Smooth muscle cell (in vitro differentiated cells): Measurements from ENCODE around the gene SRD5A1. TPM values are rescaled to one million over a fixed set of nuclear protein-coding genes. Genes with fewer than 3 reads are reported as not detected.
"Not testable (repeated sequence)": the region's sequence is repeated elsewhere in the genome, so short reads cannot be mapped to it uniquely, and the experiment has no call there.

Experiments used
- DNase-seq: peaks from one replicate; lab custom pipeline; 2025; ENCODE audit not compliant: unreplicated experiment; lab: John Stamatoyannopoulos, UW
- H2AFZ ChIP-seq: fragments of 200-600 bp; sonication (generic); 2 replicates; pipeline ENCODE4 v1.6.0; 2016; ENCODE audit warnings: antibody characterized with exemption, low read depth, mild to moderate bottlenecking
- H3F3A ChIP-seq: fragments of 200-600 bp; sonication (generic); 2 replicates; pipeline ENCODE4 v1.6.0; 2017; ENCODE audit warnings: antibody characterized with exemption, low read depth
- H3K27ac ChIP-seq: fragments of 200-600 bp; sonication (generic); 2 replicates; pipeline ENCODE4 v1.5.1; 2016; ENCODE audit warnings: low read depth, mild to moderate bottlenecking
- H3K27me3 ChIP-seq: fragments of 200-600 bp; sonication (generic); 2 replicates; pipeline ENCODE4 v1.6.1; 2016; ENCODE audit warnings: low read depth, mild to moderate bottlenecking
- H3K36me3 ChIP-seq: fragments of 200-600 bp; sonication (generic); 2 replicates; pipeline ENCODE4 v1.5.1; 2016; ENCODE audit warnings: low read depth
- H3K4me1 ChIP-seq: fragments of 200-600 bp; sonication (generic); 2 replicates; pipeline ENCODE4 v1.5.1; 2016; ENCODE audit warnings: low read depth
- H3K4me2 ChIP-seq: fragments of 200-600 bp; sonication (generic); 2 replicates; pipeline ENCODE4 v1.6.0; 2016; ENCODE audit warnings: mild to moderate bottlenecking
- H3K4me3 ChIP-seq: fragments of 200-600 bp; sonication (generic); 2 replicates; pipeline ENCODE4 v1.5.1; 2016; ENCODE audit warnings: mild to moderate bottlenecking
- H3K79me2 ChIP-seq: fragments of 200-600 bp; sonication (generic); 2 replicates; pipeline ENCODE4 v1.6.0; 2016; ENCODE audit warnings: low read depth, mild to moderate bottlenecking
- H3K9ac ChIP-seq: fragments of 200-600 bp; sonication (generic); 2 replicates; pipeline ENCODE4 v1.6.0; 2016; ENCODE audit warnings: low read depth
- H3K9me3 ChIP-seq: fragments of 200-600 bp; sonication (generic); replicated peaks from 2 replicates; pipeline ENCODE4 v1.5.1; 2016; ENCODE audit warnings: low read depth
- H4K20me1 ChIP-seq: fragments of 200-600 bp; sonication (generic); 2 replicates; pipeline ENCODE4 v1.6.0; 2016; ENCODE audit warnings: low read depth
- WGBS: methylation state at CpG from one replicate; pipeline ENCODE4 v1.1.7; 2016; ENCODE audit warnings: low lambda C conversion rate; 5-methylcytosine and 5-hydroxymethylcytosine counted together
- polyA plus RNA-seq: library from polyadenylated mRNA; unstranded; fragments of >200 nt; fragmentation: Nextera tagmentation; extraction: Ambion mirVana; gene quantifications from 2 replicates; pipeline ENCODE4 v1.2.1, GENCODE V29; 2016
- total RNA-seq: library from RNA; depleted of rRNA; stranded (reverse); fragments of >200 nt; gene quantifications from 2 replicates; pipeline ENCODE4 v1.2.3, GENCODE V29; 2014
- TF ChIP-seq, protein P1 (sequence below): fragments of 200-600 bp; sonication (generic); IDR thresholded peaks from 2 replicates; pipeline ENCODE4 v1.5.1; 2017; ENCODE audit warnings: borderline replicate concordance, mild to moderate bottlenecking, antibody characterized with exemption; ENCODE audit not compliant: insufficient read depth, poor library complexity, severe bottlenecking

Gene SRD5A1
- total and polyA plus RNA-seq, 2 experiments from 2014 or later = 17.1 to 23.5 TPM

DNA sequence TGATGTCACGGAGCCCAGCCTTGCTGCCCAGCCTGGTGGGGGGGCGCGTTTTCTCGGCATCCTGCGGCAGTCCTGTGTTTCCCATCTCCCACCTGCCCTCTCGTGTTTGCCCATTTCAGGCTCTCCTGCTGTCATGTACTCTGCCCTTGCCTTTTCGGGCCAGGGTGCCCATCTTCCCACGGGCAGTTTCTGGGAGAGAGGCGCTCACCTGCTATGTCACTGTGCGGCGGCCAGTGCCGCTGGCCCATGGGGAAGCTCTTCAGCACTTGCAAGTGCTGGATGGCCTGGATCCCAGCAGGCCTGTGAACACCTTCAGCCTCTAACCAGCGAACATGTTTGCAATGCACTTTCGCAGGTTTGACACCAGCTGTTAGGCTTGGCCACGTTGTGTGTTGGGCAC is 33.5 kb downstream of the SRD5A1 start:
- no peaks in the 10 kb centered on the region for H4K20me1 ChIP-seq
- TF ChIP-seq, protein P1, sequence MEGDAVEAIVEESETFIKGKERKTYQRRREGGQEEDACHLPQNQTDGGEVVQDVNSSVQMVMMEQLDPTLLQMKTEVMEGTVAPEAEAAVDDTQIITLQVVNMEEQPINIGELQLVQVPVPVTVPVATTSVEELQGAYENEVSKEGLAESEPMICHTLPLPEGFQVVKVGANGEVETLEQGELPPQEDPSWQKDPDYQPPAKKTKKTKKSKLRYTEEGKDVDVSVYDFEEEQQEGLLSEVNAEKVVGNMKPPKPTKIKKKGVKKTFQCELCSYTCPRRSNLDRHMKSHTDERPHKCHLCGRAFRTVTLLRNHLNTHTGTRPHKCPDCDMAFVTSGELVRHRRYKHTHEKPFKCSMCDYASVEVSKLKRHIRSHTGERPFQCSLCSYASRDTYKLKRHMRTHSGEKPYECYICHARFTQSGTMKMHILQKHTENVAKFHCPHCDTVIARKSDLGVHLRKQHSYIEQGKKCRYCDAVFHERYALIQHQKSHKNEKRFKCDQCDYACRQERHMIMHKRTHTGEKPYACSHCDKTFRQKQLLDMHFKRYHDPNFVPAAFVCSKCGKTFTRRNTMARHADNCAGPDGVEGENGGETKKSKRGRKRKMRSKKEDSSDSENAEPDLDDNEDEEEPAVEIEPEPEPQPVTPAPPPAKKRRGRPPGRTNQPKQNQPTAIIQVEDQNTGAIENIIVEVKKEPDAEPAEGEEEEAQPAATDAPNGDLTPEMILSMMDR = no peak
- 94% methylated on average over 15 of the region's 15 CpGs for WGBS
- H3F3A ChIP-seq = no peaks in the 10 kb centered on the region
- H3K4me2 ChIP-seq = no peak overlapping the region
- H3K36me3 ChIP-seq = no peaks in the 10 kb centered on the region
- no peaks in the 10 kb centered on the region for H3K27me3 ChIP-seq
- H3K79me2 ChIP-seq = no peaks in the 10 kb centered on the region
- no peak overlapping the region for H3K27ac ChIP-seq
- DNase-seq = no peak
- no peaks in the 10 kb centered on the region for H3K4me1 ChIP-seq
- no peaks in the 10 kb centered on the region for H3K9me3 ChIP-seq
- no peak overlapping the region for H3K9ac ChIP-seq
- H3K4me3 ChIP-seq = no peak overlapping the region
- H2AFZ ChIP-seq = no peak overlapping the region

DNA sequence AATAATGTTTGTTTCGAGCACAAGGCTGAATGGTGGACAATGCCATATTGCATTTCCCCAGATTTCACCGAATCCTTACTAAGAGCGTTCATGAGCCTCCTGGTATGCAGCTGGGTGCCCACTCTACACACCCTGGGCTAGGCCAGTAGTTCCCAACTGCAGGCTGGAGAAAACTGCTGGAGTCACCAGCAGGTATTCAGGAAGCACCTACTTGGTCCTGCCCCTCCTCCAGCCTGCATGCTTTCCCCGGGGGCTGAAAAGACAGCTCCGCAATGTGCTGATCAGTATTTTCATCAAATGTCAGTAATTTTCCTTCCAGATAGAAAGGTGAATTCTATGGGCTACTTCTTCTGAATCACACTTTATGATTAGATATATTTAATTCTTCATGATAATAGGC is 34.4 kb downstream of the SRD5A1 start:
- TF ChIP-seq, protein P1 = no peak
- no peak for DNase-seq
- Histone ChIP-seq H3K4me3 (no peak overlapping the region), H2AFZ (no peak overlapping the region), H3K4me1 (no peaks in the 10 kb centered on the region), H3K4me2 (no peak overlapping the region), H3K27me3 (no peaks in the 10 kb centered on the region), H3K79me2 (no peaks in the 10 kb centered on the region), H3K27ac (no peak overlapping the region), H3K36me3 (no peaks in the 10 kb centered on the region), H3F3A (no peaks in the 10 kb centered on the region), H4K20me1 (no peaks in the 10 kb centered on the region), H3K9me3 (no peaks in the 10 kb centered on the region), H3K9ac (no peak overlapping the region)
- WGBS = 94% methylated on average over 5 of the region's 5 CpGs

DNA sequence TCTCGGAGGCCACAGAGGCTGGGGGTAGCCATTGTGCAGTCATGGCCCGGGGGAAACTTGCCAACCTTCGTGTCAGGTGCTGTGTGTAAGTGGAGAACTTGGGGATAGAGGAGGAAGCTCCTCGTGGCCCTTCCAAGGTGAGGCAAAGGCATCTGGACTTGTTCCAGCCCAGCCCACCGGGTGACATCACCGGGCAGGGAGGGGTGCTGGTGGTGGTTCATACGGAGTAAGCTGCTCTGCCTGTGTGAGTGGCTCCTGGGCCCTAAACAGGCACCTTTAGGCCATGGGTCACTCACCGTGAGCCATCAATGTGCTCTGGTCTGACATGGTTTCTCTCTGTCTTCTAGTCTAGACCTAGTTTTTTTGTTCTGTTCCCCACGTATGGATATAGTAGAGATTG is 35.5 kb downstream of the SRD5A1 start:
- H3K4me1 ChIP-seq, H3F3A ChIP-seq, H3K27me3 ChIP-seq, H3K36me3 ChIP-seq, H3K9ac ChIP-seq, DNase-seq, H3K9me3 ChIP-seq, H2AFZ ChIP-seq, H3K79me2 ChIP-seq, H3K4me3 ChIP-seq, H4K20me1 ChIP-seq, H3K4me2 ChIP-seq, H3K27ac ChIP-seq: not testable (repeated sequence)
- WGBS = 88% methylated on average over 9 of the region's 9 CpGs

DNA sequence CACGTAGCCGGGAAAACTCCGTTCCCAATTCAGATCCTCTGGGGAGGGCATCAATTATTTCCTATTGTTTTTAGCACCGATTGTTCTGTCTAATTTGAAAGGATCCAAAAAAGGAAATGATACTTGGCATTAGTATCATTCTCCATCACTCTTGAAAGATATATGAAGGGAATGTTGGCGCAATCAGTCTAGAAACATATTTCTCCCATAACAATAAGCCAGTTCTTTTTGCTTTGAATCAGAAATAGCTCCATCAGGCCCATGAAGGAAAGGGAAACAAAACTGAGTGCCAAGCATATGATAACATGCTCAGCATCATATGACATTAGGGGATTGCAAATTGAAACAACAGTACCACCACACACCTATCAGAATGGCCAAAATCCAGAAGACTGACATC is 39.8 kb downstream of the SRD5A1 start:
- TF ChIP-seq, protein P1 = no peak
- no peaks in the 10 kb centered on the region for H4K20me1 ChIP-seq
- H3K27me3 ChIP-seq = no peaks in the 10 kb centered on the region
- no peaks in the 10 kb centered on the region for H3K4me1 ChIP-seq
- H2AFZ ChIP-seq = no peak overlapping the region
- H3K9me3 ChIP-seq = no peaks in the 10 kb centered on the region
- no peak overlapping the region for H3K4me2 ChIP-seq
- H3K27ac ChIP-seq = no peak overlapping the region
- WGBS = 77% methylated on average over 5 of the region's 5 CpGs
- no peaks in the 10 kb centered on the region for H3F3A ChIP-seq
- H3K9ac ChIP-seq = no peak overlapping the region
- no peaks in the 10 kb centered on the region for H3K36me3 ChIP-seq
- H3K79me2 ChIP-seq = no peaks in the 10 kb centered on the region
- no peak overlapping the region for H3K4me3 ChIP-seq
- no peak for DNase-seq
